ENCODE measurements around the gene MPRIP. TPM values are rescaled to one million over a fixed set of nuclear protein-coding genes. Genes with fewer than 3 reads are reported as not detected.

MPRIP gene
- total RNA-seq, 1 donor from 2014 or later: 275 TPM

DNA sequence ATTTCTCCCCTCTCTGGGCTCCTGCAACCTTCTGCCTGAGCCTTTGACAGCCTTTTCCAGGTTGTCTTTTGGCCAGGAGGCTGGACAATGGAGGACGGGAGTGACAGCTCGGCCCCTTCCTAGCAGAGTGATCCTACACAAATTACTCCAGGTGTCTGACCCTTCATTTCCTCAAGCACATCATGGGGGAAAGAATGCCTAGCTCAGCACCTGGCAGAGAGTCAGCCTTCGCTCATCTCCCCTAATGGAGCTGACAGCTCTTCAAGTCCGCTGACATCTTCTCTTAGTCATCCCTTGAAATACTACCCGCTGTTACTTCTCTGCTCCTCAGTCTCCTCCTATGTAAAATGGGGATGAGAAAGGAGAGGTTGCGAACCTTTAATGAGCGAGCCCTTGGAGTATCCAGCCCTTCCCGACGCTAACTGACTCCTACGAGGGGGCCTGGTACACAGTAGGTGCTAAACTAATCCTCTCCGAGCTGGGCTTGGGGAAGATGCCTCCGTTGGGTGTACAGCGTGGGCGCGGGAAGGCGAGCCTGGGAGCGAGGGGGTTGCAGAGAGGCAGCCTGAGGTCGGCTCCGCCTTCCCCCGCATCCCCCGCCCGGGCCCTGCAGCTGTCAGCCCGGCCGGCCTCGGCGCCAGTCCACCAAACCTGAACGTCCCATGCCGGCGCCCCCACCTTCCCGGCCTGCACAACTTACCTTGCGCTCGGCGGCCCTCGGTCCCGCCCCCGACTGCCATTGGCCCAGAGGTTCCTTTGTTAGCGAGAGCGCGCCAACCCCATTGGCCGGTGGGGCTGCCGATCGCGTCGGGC lies 480 bp upstream of the MPRIP start:
- H3K36me3 Mint-ChIP-seq: peaks cover 9% of the 10 kb centered on the region
- peaks cover 5% of the 10 kb centered on the region for H3K9me3 Mint-ChIP-seq
- no peaks in the 10 kb centered on the region for H3K27me3 Mint-ChIP-seq
- peak overlapping the region; percentile 78 for H3K4me3 Mint-ChIP-seq
- peaks cover 43% of the 10 kb centered on the region for H3K4me1 Mint-ChIP-seq (ENCODE audit: unreplicated experiment)
- peak overlapping the region; percentile 85 for H3K27ac Mint-ChIP-seq
- DNase-seq (ENCODE audit: extremely low spot score, unreplicated experiment): peak; percentile 98
- TF ChIP-seq, protein P1, sequence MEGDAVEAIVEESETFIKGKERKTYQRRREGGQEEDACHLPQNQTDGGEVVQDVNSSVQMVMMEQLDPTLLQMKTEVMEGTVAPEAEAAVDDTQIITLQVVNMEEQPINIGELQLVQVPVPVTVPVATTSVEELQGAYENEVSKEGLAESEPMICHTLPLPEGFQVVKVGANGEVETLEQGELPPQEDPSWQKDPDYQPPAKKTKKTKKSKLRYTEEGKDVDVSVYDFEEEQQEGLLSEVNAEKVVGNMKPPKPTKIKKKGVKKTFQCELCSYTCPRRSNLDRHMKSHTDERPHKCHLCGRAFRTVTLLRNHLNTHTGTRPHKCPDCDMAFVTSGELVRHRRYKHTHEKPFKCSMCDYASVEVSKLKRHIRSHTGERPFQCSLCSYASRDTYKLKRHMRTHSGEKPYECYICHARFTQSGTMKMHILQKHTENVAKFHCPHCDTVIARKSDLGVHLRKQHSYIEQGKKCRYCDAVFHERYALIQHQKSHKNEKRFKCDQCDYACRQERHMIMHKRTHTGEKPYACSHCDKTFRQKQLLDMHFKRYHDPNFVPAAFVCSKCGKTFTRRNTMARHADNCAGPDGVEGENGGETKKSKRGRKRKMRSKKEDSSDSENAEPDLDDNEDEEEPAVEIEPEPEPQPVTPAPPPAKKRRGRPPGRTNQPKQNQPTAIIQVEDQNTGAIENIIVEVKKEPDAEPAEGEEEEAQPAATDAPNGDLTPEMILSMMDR (conservative IDR thresholded peaks at IDR 0.05): no peak

DNA sequence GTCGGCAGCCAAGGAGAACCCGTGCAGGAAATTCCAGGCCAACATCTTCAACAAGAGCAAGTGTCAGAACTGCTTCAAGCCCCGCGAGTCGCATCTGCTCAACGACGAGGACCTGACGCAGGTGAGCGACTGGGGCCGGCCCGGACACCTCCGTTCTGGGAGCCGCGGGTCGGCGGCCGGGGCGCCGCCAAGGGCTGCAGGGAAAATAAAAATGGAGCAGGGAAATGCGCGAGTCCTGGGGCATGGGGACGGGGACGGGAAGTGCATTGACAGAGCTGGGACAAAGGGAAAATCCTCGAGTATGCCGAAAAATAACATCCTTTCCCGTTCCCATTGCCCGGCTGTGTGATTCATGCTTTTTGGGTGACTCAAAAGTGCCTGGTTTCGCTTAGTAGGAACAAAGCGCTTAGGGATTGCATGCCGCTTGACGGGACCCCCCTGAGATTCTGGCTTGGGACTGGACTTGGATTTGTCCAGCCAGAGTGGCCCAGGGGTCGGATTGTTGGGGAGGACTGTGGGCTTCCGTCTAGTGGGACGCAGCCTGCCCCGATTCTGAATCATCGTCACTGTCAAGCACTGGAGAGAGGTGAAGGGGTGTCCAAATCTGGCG lies 699 bp downstream of the MPRIP start:
- Mint-ChIP-seq H3K9me3 (peaks cover 5% of the 10 kb centered on the region), H3K36me3 (peaks cover 17% of the 10 kb centered on the region), H3K4me3 (peak overlapping the region; percentile 99), H3K27ac (peak overlapping the region; percentile 96), H3K27me3 (no peaks in the 10 kb centered on the region), H3K4me1 (ENCODE audit: unreplicated experiment) (peaks cover 51% of the 10 kb centered on the region)
- TF ChIP-seq, protein P1 (conservative IDR thresholded peaks at IDR 0.05): no peak
- no peak for DNase-seq (ENCODE audit: extremely low spot score, unreplicated experiment)

DNA sequence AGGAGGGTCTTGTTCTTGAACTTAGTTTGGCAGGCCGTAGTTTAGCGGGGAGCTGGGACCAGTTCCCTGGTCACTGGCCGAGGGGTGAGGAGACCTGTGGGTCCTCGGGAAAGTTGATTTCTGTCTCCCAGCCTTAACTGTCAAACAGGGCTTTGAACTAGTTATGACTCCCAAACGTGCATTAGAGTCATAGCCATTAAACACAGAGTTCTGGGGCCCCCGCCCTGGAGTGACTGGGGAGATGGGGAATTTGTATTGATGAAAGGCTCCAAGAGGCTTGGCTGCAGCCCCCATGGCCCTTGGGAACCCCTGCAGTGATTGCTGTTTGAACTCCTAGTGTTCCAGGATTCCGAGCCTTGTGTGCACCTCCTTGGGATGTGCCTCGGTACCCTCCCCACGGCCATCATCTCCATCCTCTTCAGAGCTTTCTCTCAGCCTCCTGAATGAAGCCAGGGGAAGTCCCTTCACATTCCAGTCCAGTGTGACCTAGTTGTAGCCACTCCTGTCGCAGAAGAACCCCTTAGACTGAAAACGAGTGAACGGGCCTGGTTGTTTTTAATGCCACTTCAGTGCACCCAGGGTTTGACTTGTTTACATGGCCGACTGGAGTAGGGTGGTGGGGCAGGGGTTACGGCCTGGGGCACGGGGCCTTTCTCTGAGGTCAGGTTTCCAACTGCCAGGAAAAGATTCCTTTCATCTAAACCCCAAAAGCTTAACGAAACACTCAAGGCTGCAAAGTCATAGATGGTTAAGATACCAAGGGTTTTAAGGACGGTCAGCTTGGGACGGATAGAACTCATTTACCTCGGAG lies 1.4 kb downstream of the MPRIP start:
- no peak for DNase-seq (ENCODE audit: extremely low spot score, unreplicated experiment)
- H3K36me3 Mint-ChIP-seq: peaks cover 22% of the 10 kb centered on the region
- peak overlapping the region; percentile 99 for H3K4me3 Mint-ChIP-seq
- peaks cover 5% of the 10 kb centered on the region for H3K9me3 Mint-ChIP-seq
- peak overlapping the region; percentile 96 for H3K27ac Mint-ChIP-seq
- TF ChIP-seq, protein P1 (conservative IDR thresholded peaks at IDR 0.05): no peak
- peaks cover 55% of the 10 kb centered on the region for H3K4me1 Mint-ChIP-seq (ENCODE audit: unreplicated experiment)
- no peaks in the 10 kb centered on the region for H3K27me3 Mint-ChIP-seq

- no peak for DNase-seq (ENCODE audit: extremely low spot score, unreplicated experiment)
- Mint-ChIP-seq H3K4me3 (peak overlapping the region; percentile 99), H3K9me3 (peaks cover 5% of the 10 kb centered on the region), H3K27ac (peak overlapping the region; percentile 96), H3K27me3 (no peaks in the 10 kb centered on the region), H3K4me1 (ENCODE audit: unreplicated experiment) (peaks cover 51% of the 10 kb centered on the region), H3K36me3 (peaks cover 26% of the 10 kb centered on the region)
- TF ChIP-seq, protein P1 (conservative IDR thresholded peaks at IDR 0.05): no peak
These were observed 2.7 kb downstream of the MPRIP start for GRCh38 chr17:17044846-17045561.

GRCh38 chr17:17048106-17048505 lies 5.8 kb downstream of the MPRIP start:
- H3K36me3 Mint-ChIP-seq: peaks cover 26% of the 10 kb centered on the region
- peaks cover 62% of the 10 kb centered on the region for H3K4me1 Mint-ChIP-seq (ENCODE audit: unreplicated experiment)
- no peaks in the 10 kb centered on the region for H3K27me3 Mint-ChIP-seq
- DNase-seq (ENCODE audit: extremely low spot score, unreplicated experiment): no peak
- peak overlapping the region; percentile 61 for H3K4me3 Mint-ChIP-seq
- TF ChIP-seq, protein P1 (conservative IDR thresholded peaks at IDR 0.05): no peak
- H3K9me3 Mint-ChIP-seq: peaks cover 5% of the 10 kb centered on the region
- H3K27ac Mint-ChIP-seq: peak overlapping the region; percentile 53

Measured in type B pancreatic cell (in vitro differentiated cells).